DND-41 (cell line): ENCODE measurements around the gene STEAP3.

ENCODE experiments used
- CTCF ChIP-seq: IDR thresholded peaks from 2 replicates; pipeline ENCODE4 v1.5.1; 2012; ENCODE audit warnings: borderline replicate concordance, low read length, moderate library complexity, mild to moderate bottlenecking; ENCODE audit not compliant: poor library complexity, severe bottlenecking; ENCODE audit errors: extremely low read depth
- EZH2 ChIP-seq: IDR thresholded peaks from 3 replicates; pipeline ENCODE4 v1.6.1; 2012; ENCODE audit warnings: borderline replicate concordance, low read depth, mild to moderate bottlenecking, moderate library complexity, low read length, inconsistent platforms; ENCODE audit not compliant: severe bottlenecking

- TF ChIP-seq CTCF (no peak), EZH2 (no peak)
Measured at GRCh38 chr2:119294671-119295070, 71.0 kb downstream of the STEAP3 start.
